ENCODE data around the gene ENOPH1.
"Not testable (repeated sequence)": the region's sequence is repeated elsewhere in the genome, so short reads cannot be mapped to it uniquely, and the experiment has no call there.

The ENOPH1 gene

DNA sequence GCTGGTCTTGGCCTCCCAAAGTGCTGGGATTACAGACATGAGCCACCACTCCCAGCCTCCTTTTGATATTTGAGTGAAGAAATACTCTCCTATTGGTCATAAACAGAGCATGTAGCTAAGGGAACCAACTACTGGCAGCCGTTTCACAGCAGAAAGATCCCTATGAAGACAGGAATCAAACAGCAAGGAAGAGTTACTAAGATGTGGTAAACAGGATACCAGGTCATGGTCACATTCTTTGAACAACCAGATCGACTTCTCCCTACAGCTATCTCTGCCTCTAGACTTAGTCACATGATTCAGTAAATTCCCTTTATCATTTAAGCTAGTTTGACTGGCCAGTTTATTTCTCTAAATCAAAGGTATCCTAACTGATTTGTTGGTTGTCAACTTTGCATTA, 47.6 kb upstream of the ENOPH1 start:
- Histone ChIP-seq H3K4me2 (no peak overlapping the region), H3K27ac (no peak overlapping the region), H2AFZ (ENCODE audit: low read depth) (no peak overlapping the region), H3K36me3 (ENCODE audit: insufficient read depth) (no peaks in the 10 kb centered on the region), H3K79me2 (ENCODE audit: insufficient read depth, low read depth) (peaks cover 2% of the 10 kb centered on the region; the same call in 1 of the 2 replicates), H4K20me1 (ENCODE audit: insufficient read depth) (no peaks in the 10 kb centered on the region), H3K4me1 (ENCODE audit: low read depth, poor library complexity, severe bottlenecking) (no peaks in the 10 kb centered on the region), H3K9ac (no peak overlapping the region), H3K4me3 (IDR thresholded peaks at IDR 0.05; ENCODE audit: insufficient read depth, low read depth, low read length) (no peak overlapping the region), H3K27me3 (ENCODE audit: insufficient read depth, low read depth) (no peaks in the 10 kb centered on the region)
- TF ChIP-seq, protein P1, sequence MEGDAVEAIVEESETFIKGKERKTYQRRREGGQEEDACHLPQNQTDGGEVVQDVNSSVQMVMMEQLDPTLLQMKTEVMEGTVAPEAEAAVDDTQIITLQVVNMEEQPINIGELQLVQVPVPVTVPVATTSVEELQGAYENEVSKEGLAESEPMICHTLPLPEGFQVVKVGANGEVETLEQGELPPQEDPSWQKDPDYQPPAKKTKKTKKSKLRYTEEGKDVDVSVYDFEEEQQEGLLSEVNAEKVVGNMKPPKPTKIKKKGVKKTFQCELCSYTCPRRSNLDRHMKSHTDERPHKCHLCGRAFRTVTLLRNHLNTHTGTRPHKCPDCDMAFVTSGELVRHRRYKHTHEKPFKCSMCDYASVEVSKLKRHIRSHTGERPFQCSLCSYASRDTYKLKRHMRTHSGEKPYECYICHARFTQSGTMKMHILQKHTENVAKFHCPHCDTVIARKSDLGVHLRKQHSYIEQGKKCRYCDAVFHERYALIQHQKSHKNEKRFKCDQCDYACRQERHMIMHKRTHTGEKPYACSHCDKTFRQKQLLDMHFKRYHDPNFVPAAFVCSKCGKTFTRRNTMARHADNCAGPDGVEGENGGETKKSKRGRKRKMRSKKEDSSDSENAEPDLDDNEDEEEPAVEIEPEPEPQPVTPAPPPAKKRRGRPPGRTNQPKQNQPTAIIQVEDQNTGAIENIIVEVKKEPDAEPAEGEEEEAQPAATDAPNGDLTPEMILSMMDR (conservative IDR thresholded peaks at IDR 0.05; ENCODE audit: low read depth, low read length), result no peak

DNA sequence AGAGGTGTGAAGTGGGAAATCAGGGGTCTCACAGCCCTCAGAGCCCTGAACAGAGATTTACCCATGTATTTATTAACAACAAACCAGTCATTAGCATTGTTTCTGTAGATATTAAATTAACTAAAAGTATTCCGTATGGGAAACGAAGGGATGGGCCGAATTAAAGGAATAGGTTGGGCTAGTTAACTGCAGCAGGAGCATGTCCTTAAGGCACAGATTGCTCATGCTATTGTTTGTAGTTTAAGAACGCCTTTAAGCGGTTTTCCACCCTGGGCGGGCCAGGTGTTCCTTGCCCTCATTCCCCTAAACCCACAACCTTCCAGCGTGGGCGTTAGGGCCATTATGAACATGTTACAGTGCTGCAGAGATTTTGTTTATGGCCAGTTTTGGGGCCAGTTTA, 44.1 kb upstream of the ENOPH1 start:
- not testable (repeated sequence) for H3K4me2 ChIP-seq; H2AFZ ChIP-seq (ENCODE audit: low read depth); H3K9ac ChIP-seq; H4K20me1 ChIP-seq (ENCODE audit: insufficient read depth); H3K36me3 ChIP-seq (ENCODE audit: insufficient read depth); H3K4me3 ChIP-seq (IDR thresholded peaks at IDR 0.05; ENCODE audit: insufficient read depth, low read depth, low read length); H3K79me2 ChIP-seq (ENCODE audit: insufficient read depth, low read depth); H3K27ac ChIP-seq; H3K4me1 ChIP-seq (ENCODE audit: low read depth, poor library complexity, severe bottlenecking); H3K27me3 ChIP-seq (ENCODE audit: insufficient read depth, low read depth)

DNA sequence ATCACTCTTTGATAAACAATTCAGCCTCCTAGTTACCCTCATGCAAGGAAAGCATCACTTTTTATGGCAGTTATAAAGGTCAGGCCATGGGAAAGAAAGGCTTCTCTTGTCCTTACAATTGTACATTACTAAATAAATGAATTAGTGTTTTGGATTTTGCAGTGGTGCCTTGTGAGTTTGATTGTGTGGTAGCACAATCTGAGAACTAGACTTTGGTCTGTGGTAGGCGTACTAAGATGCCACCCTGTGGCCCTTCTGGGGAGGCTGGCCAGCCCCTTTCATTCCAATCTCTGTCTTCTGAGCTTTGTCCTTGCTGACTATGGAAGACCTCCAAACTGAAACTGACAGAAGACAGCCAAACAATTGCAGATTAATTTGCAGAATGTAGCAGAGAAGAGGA, 42.0 kb upstream of the ENOPH1 start:
- no peak overlapping the region for H3K27ac ChIP-seq
- no peaks in the 10 kb centered on the region for H3K36me3 ChIP-seq (ENCODE audit: insufficient read depth)
- H3K9ac ChIP-seq, result no peak overlapping the region
- H3K27me3 ChIP-seq (ENCODE audit: insufficient read depth, low read depth), result no peaks in the 10 kb centered on the region
- H3K4me1 ChIP-seq (ENCODE audit: low read depth, poor library complexity, severe bottlenecking), result no peaks in the 10 kb centered on the region
- no peaks in the 10 kb centered on the region for H4K20me1 ChIP-seq (ENCODE audit: insufficient read depth)
- TF ChIP-seq, protein P1 (conservative IDR thresholded peaks at IDR 0.05; ENCODE audit: low read depth, low read length), result no peak
- H3K79me2 ChIP-seq (ENCODE audit: insufficient read depth, low read depth), result no peaks in the 10 kb centered on the region
- H3K4me2 ChIP-seq, result no peak overlapping the region
- H3K4me3 ChIP-seq (IDR thresholded peaks at IDR 0.05; ENCODE audit: insufficient read depth, low read depth, low read length), result no peak overlapping the region
- H2AFZ ChIP-seq (ENCODE audit: low read depth), result no peak overlapping the region

DNA sequence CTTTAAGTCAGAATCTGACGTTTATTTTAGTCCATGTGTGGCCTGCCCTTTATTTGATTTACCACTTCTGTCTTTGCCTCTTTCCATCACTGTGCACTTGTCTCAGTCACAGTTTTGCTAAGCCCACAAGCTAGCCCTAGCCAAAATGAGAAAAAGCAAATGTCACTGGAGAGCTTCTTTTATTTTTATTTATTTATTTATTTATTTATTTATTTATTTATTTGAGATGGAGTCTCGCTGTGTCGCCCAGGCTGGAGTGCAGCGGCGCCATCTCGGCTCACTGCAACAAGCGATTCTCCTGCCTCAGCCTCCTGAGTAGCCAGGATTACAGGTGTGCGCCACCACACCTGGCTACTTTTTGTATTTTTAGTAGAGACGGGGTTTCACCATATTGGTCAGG, 40.3 kb upstream of the ENOPH1 start:
- H3K4me1 ChIP-seq (ENCODE audit: low read depth, poor library complexity, severe bottlenecking); H3K79me2 ChIP-seq (ENCODE audit: insufficient read depth, low read depth); H3K36me3 ChIP-seq (ENCODE audit: insufficient read depth); H3K27me3 ChIP-seq (ENCODE audit: insufficient read depth, low read depth); H3K27ac ChIP-seq; H3K4me3 ChIP-seq (IDR thresholded peaks at IDR 0.05; ENCODE audit: insufficient read depth, low read depth, low read length); H3K4me2 ChIP-seq; H2AFZ ChIP-seq (ENCODE audit: low read depth); H4K20me1 ChIP-seq (ENCODE audit: insufficient read depth); H3K9ac ChIP-seq: not testable (repeated sequence)

DNA sequence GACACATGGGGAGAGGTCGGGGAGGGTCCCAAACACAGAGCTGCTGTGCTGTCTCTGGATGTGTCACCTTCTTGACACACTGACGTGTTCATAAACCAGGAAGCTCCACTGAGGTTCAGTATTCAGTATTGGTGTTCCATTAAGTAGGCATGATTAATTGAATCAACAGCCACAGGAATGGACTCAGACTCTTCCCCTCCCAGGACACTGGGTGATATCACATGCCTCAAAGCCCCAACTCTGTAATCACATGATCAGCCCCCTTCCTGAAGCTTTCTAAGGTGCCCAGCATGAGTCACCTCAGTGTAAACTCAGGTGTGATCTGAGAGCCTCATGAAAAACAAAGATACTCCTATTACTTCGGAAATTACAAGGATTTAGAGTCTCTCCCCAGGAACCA, 35.5 kb upstream of the ENOPH1 start:
- Histone ChIP-seq H3K4me2 (no peak overlapping the region), H2AFZ (ENCODE audit: low read depth) (no peak overlapping the region), H3K4me1 (ENCODE audit: low read depth, poor library complexity, severe bottlenecking) (no peaks in the 10 kb centered on the region), H4K20me1 (ENCODE audit: insufficient read depth) (no peaks in the 10 kb centered on the region), H3K36me3 (ENCODE audit: insufficient read depth) (no peaks in the 10 kb centered on the region), H3K27me3 (ENCODE audit: insufficient read depth, low read depth) (no peaks in the 10 kb centered on the region), H3K79me2 (ENCODE audit: insufficient read depth, low read depth) (no peaks in the 10 kb centered on the region), H3K27ac (no peak overlapping the region), H3K4me3 (IDR thresholded peaks at IDR 0.05; ENCODE audit: insufficient read depth, low read depth, low read length) (no peak overlapping the region), H3K9ac (no peak overlapping the region)
- TF ChIP-seq, protein P1 (conservative IDR thresholded peaks at IDR 0.05; ENCODE audit: low read depth, low read length), result no peak
